Activated CD8-positive, alpha-beta memory T cell treated with anti-CD3 and anti-CD28 coated beads, Interleukin-2, amount 50 U/mL, for 1 hour (primary cell): ENCODE results near the gene ARL8A.
A peak's percentile ranks its signal among the peaks of the same experiment; 100 is the strongest.
"Not testable (repeated sequence)": the region's sequence is repeated elsewhere in the genome, so short reads cannot be mapped to it uniquely, and the experiment has no call there.

Experiments used
- DNase-seq: peaks from one replicate; pipeline ENCODE4 v3.0.0-alpha.2; 2020; ENCODE audit errors: extremely low read depth

ARL8A gene

GRCh38 chr1:202173993-202174392, 29.5 kb upstream of the ARL8A start:
- no peak for DNase-seq

- no peak for DNase-seq
Measured at GRCh38 chr1:202172015-202172355, 27.4 kb upstream of the ARL8A start.

- DNase-seq = no peak
Measured at GRCh38 chr1:202171292-202172014, 26.9 kb upstream of the ARL8A start.

- no peak for DNase-seq
Measured at GRCh38 chr1:202170726-202171125, 26.2 kb upstream of the ARL8A start.

- DNase-seq = no peak
Measured at GRCh38 chr1:202168861-202169260, 24.3 kb upstream of the ARL8A start.

GRCh38 chr1:202167708-202168415, 23.3 kb upstream of the ARL8A start:
- no peak for DNase-seq

- not testable (repeated sequence) for DNase-seq
Measured at GRCh38 chr1:202167054-202167453, 22.5 kb upstream of the ARL8A start.

GRCh38 chr1:202165942-202166843, 21.7 kb upstream of the ARL8A start:
- no peak for DNase-seq

GRCh38 chr1:202165267-202165941, 20.9 kb upstream of the ARL8A start:
- no peak for DNase-seq

GRCh38 chr1:202164271-202165037, 19.9 kb upstream of the ARL8A start:
- DNase-seq = no peak

- DNase-seq = no peak
Measured at GRCh38 chr1:202163281-202164270, 19.0 kb upstream of the ARL8A start.

GRCh38 chr1:202162418-202163280, 18.1 kb upstream of the ARL8A start:
- DNase-seq = no peak

GRCh38 chr1:202162047-202162417, 17.5 kb upstream of the ARL8A start:
- DNase-seq = no peak

GRCh38 chr1:202161151-202162046, 16.9 kb upstream of the ARL8A start:
- DNase-seq = no peak

GRCh38 chr1:202160377-202160940, 15.9 kb upstream of the ARL8A start, which contains the start of gene PTPN7:
Gene PTPN7, minus strand, starts transcription at chr1:202160602. Its CDS starts 1,200 bp downstream, at chr1:202159402.
- DNase-seq = peak; percentile 58

GRCh38 chr1:202159534-202160371, 15.2 kb upstream of the ARL8A start:
- no peak for DNase-seq
